ENCODE measurements around the gene AWAT2. TPM values are rescaled to one million over a fixed set of nuclear protein-coding genes. Genes with fewer than 3 reads are reported as not detected.

The AWAT2 gene
- total and polyA plus RNA-seq, 4 donors: not detected

- no peak overlapping the region for H3K4me3 ChIP-seq (ENCODE audit: low read depth, low read length)
- H3K36me3 ChIP-seq (ENCODE audit: control insufficient read depth, insufficient read depth, low read length): no peaks in the 10 kb centered on the region
- DNase-seq (ENCODE audit: low read depth in 4 of 6, low spot score in 6 of 6): no peak
- H3K9me3 ChIP-seq (ENCODE audit: control insufficient read depth, insufficient read depth, low read length): no peaks in the 10 kb centered on the region
- H3K4me1 ChIP-seq (ENCODE audit: control insufficient read depth, insufficient read depth, low read length): no peaks in the 10 kb centered on the region
- H3K27me3 ChIP-seq (ENCODE audit: control insufficient read depth, insufficient read depth, low read length): no peaks in the 10 kb centered on the region
- H3K27ac ChIP-seq (ENCODE audit: low read depth, low read length): no peak overlapping the region
- 76% methylated on average over 4 of the region's 5 CpGs for WGBS (ENCODE audit: insufficient coverage)
These were observed 29.6 kb upstream of the AWAT2 start for GRCh38 chrX:70079297-70079696.

GRCh38 chrX:70066646-70067045 lies 16.9 kb upstream of the AWAT2 start:
- 74% methylated on average over 7 of the region's 7 CpGs for WGBS (ENCODE audit: insufficient coverage)

GRCh38 chrX:70062961-70063550 lies 13.3 kb upstream of the AWAT2 start:
- Histone ChIP-seq H3K27ac (ENCODE audit: low read depth, low read length) (no peak overlapping the region), H3K36me3 (ENCODE audit: control insufficient read depth, insufficient read depth, low read length) (no peaks in the 10 kb centered on the region), H3K9me3 (ENCODE audit: control insufficient read depth, insufficient read depth, low read length) (no peaks in the 10 kb centered on the region), H3K4me3 (ENCODE audit: low read depth, low read length) (no peak overlapping the region), H3K4me1 (ENCODE audit: control insufficient read depth, insufficient read depth, low read length) (no peaks in the 10 kb centered on the region), H3K27me3 (ENCODE audit: control insufficient read depth, insufficient read depth, low read length) (peaks cover 2% of the 10 kb centered on the region)
- WGBS (ENCODE audit: insufficient coverage): 78% methylated on average over 52 of the region's 52 CpGs
- DNase-seq (ENCODE audit: low read depth in 4 of 6, low spot score in 6 of 6): no peak

More at GRCh38 chrX:70066646-70067045, 16.9 kb upstream of the AWAT2 start:
- Histone ChIP-seq H3K27ac (ENCODE audit: low read depth, low read length) (no peak overlapping the region), H3K9me3 (ENCODE audit: control insufficient read depth, insufficient read depth, low read length) (no peaks in the 10 kb centered on the region), H3K4me1 (ENCODE audit: control insufficient read depth, insufficient read depth, low read length) (no peaks in the 10 kb centered on the region), H3K4me3 (ENCODE audit: low read depth, low read length) (no peak overlapping the region), H3K27me3 (ENCODE audit: control insufficient read depth, insufficient read depth, low read length) (peaks cover 2% of the 10 kb centered on the region), H3K36me3 (ENCODE audit: control insufficient read depth, insufficient read depth, low read length) (no peaks in the 10 kb centered on the region)
- DNase-seq (ENCODE audit: low read depth in 4 of 6, low spot score in 6 of 6): no peak

- Histone ChIP-seq H3K4me1 (ENCODE audit: control insufficient read depth, insufficient read depth, low read length) (no peaks in the 10 kb centered on the region), H3K27ac (ENCODE audit: low read depth, low read length) (no peak within 1 kb of the TSS), H3K9me3 (ENCODE audit: control insufficient read depth, insufficient read depth, low read length) (no peaks in the 10 kb centered on the region), H3K4me3 (ENCODE audit: low read depth, low read length) (no peak within 1 kb of the TSS), H3K27me3 (ENCODE audit: control insufficient read depth, insufficient read depth, low read length) (no peaks in the 10 kb centered on the region), H3K36me3 (ENCODE audit: control insufficient read depth, insufficient read depth, low read length) (no peaks in the 10 kb centered on the region)
- DNase-seq (ENCODE audit: low read depth in 4 of 6, low spot score in 6 of 6): no peak
- WGBS (ENCODE audit: insufficient coverage): 90% methylated on average over 12 of the region's 14 CpGs
These were observed 12.3 kb upstream of the AWAT2 start, which contains the start of gene OTUD6A for GRCh38 chrX:70062076-70062475. TSS of gene OTUD6A (plus strand) at chrX:70062457. CDS start at chrX:70062525, 68 bp downstream.

- Histone ChIP-seq H3K9me3 (ENCODE audit: control insufficient read depth, insufficient read depth, low read length) (no peaks in the 10 kb centered on the region), H3K27ac (ENCODE audit: low read depth, low read length) (no peak overlapping the region), H3K4me3 (ENCODE audit: low read depth, low read length) (no peak overlapping the region), H3K4me1 (ENCODE audit: control insufficient read depth, insufficient read depth, low read length) (no peaks in the 10 kb centered on the region), H3K27me3 (ENCODE audit: control insufficient read depth, insufficient read depth, low read length) (no peaks in the 10 kb centered on the region), H3K36me3 (ENCODE audit: control insufficient read depth, insufficient read depth, low read length) (no peaks in the 10 kb centered on the region)
- 53% methylated on average over 3 of the region's 5 CpGs for WGBS (ENCODE audit: insufficient coverage)
- DNase-seq (ENCODE audit: low read depth in 4 of 6, low spot score in 6 of 6): no peak
These were observed 4.7 kb upstream of the AWAT2 start for GRCh38 chrX:70054391-70054790.

GRCh38 chrX:70052895-70053615 lies 3.3 kb upstream of the AWAT2 start:
- DNase-seq (ENCODE audit: low read depth in 4 of 6, low spot score in 6 of 6): no peak
- H3K27ac ChIP-seq (ENCODE audit: low read depth, low read length): no peak overlapping the region
- H3K36me3 ChIP-seq (ENCODE audit: control insufficient read depth, insufficient read depth, low read length): no peaks in the 10 kb centered on the region
- no peaks in the 10 kb centered on the region for H3K9me3 ChIP-seq (ENCODE audit: control insufficient read depth, insufficient read depth, low read length)
- H3K4me1 ChIP-seq (ENCODE audit: control insufficient read depth, insufficient read depth, low read length): no peaks in the 10 kb centered on the region
- no peak overlapping the region for H3K4me3 ChIP-seq (ENCODE audit: low read depth, low read length)
- 79% methylated on average over 10 of the region's 11 CpGs for WGBS (ENCODE audit: insufficient coverage)
- H3K27me3 ChIP-seq (ENCODE audit: control insufficient read depth, insufficient read depth, low read length): no peaks in the 10 kb centered on the region

DNA sequence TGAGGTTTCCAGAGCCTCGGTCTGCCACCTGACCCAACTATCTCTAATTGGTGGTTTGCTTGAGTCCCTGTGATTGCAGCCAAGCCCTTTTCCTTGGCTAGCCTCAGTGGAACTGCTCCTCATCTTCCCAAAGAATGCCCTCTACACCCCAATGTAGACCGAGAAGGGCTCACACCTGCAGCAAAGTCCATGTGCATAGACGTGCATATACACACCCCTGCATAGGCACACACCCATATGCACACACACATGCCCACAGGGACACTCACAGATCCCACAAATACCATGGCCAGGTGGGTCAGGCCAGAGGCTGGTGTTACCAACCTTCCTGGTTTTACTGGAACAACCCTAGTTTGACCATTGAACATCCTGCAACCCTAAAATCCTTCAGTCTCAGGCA lies 332 bp downstream of the AWAT2 start:
- no peak overlapping the region for H3K27ac ChIP-seq (ENCODE audit: low read depth, low read length)
- H3K9me3 ChIP-seq (ENCODE audit: control insufficient read depth, insufficient read depth, low read length): no peaks in the 10 kb centered on the region
- H3K27me3 ChIP-seq (ENCODE audit: control insufficient read depth, insufficient read depth, low read length): no peaks in the 10 kb centered on the region
- H3K4me3 ChIP-seq (ENCODE audit: low read depth, low read length): no peak overlapping the region
- no peak for DNase-seq (ENCODE audit: low read depth in 4 of 6, low spot score in 6 of 6)
- H3K4me1 ChIP-seq (ENCODE audit: control insufficient read depth, insufficient read depth, low read length): no peaks in the 10 kb centered on the region
- no peaks in the 10 kb centered on the region for H3K36me3 ChIP-seq (ENCODE audit: control insufficient read depth, insufficient read depth, low read length)
- 77% methylated on average over 3 of the region's 3 CpGs for WGBS (ENCODE audit: insufficient coverage)

DNA sequence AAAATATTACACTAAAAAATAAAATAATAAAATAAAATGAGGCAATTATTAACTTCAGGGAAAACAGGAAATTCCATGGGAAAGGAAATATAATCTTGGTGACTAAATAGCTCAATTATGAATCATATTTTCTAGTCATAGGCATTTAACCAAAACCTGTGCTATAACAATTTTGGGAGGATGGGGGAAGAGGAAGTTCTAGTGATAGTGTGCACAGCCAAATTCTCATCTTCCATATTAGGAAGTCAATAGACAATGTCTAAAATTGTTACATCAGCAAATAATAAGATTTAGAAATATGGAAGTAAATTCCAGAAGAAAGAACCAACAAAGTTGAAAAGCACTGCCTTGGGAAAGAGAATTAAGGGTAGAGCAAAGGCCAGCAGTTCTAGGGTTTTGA lies 2.8 kb downstream of the AWAT2 start:
- no peaks in the 10 kb centered on the region for H3K27me3 ChIP-seq (ENCODE audit: control insufficient read depth, insufficient read depth, low read length)
- H3K27ac ChIP-seq (ENCODE audit: low read depth, low read length): no peak overlapping the region
- no peaks in the 10 kb centered on the region for H3K36me3 ChIP-seq (ENCODE audit: control insufficient read depth, insufficient read depth, low read length)
- no peaks in the 10 kb centered on the region for H3K9me3 ChIP-seq (ENCODE audit: control insufficient read depth, insufficient read depth, low read length)
- no peaks in the 10 kb centered on the region for H3K4me1 ChIP-seq (ENCODE audit: control insufficient read depth, insufficient read depth, low read length)
- no peak overlapping the region for H3K4me3 ChIP-seq (ENCODE audit: low read depth, low read length)
- no peak for DNase-seq (ENCODE audit: low read depth in 4 of 6, low spot score in 6 of 6)

- Histone ChIP-seq H3K4me1 (ENCODE audit: control insufficient read depth, insufficient read depth, low read length) (no peaks in the 10 kb centered on the region), H3K27me3 (ENCODE audit: control insufficient read depth, insufficient read depth, low read length) (no peaks in the 10 kb centered on the region), H3K9me3 (ENCODE audit: control insufficient read depth, insufficient read depth, low read length) (no peaks in the 10 kb centered on the region), H3K36me3 (ENCODE audit: control insufficient read depth, insufficient read depth, low read length) (no peaks in the 10 kb centered on the region), H3K27ac (ENCODE audit: low read depth, low read length) (no peak overlapping the region), H3K4me3 (ENCODE audit: low read depth, low read length) (no peak overlapping the region)
- DNase-seq (ENCODE audit: low read depth in 4 of 6, low spot score in 6 of 6): no peak
- 81% methylated on average over 2 of the region's 4 CpGs for WGBS (ENCODE audit: insufficient coverage)
These were observed 5.0 kb downstream of the AWAT2 start for GRCh38 chrX:70044541-70045245.
